ENCODE results near the gene ZDHHC6.

ZDHHC6 gene

GRCh38 chr10:112461029-112461887 lies 14.5 kb upstream of the ZDHHC6 start:
- peaks cover 26% of the 10 kb centered on the region for H3K36me3 Mint-ChIP-seq
- H3K9me3 Mint-ChIP-seq: no peaks in the 10 kb centered on the region
- DNase-seq: no peak
- H3K27ac Mint-ChIP-seq: peak overlapping the region; percentile 3
- no peak overlapping the region for H3K4me3 Mint-ChIP-seq
- H3K27me3 Mint-ChIP-seq: no peaks in the 10 kb centered on the region
- H3K4me1 Mint-ChIP-seq: no peaks in the 10 kb centered on the region
- CTCF ChIA-PET: interaction anchor here (3.8 kb wide), 1 partner anchor 10 kb away, joined by 18 read pairs; no protein-coding TSS in a partner anchor

GRCh38 chr10:112460366-112460765 lies 13.7 kb upstream of the ZDHHC6 start:
- H3K9me3 Mint-ChIP-seq: no peaks in the 10 kb centered on the region
- H3K27me3 Mint-ChIP-seq: no peaks in the 10 kb centered on the region
- peaks cover 20% of the 10 kb centered on the region for H3K36me3 Mint-ChIP-seq
- DNase-seq: no peak
- peaks cover 3% of the 10 kb centered on the region for H3K4me1 Mint-ChIP-seq
- no peak overlapping the region for H3K27ac Mint-ChIP-seq
- CTCF ChIA-PET: interaction anchor here (3.8 kb wide), 1 partner anchor 11 kb away, joined by 18 read pairs; no protein-coding TSS in a partner anchor
- H3K4me3 Mint-ChIP-seq: no peak overlapping the region

- CTCF ChIA-PET: interaction anchor here (0.7 to 1.2 kb wide), 4 partner anchors 8 to 15 kb away, joined by 3 to 5 read pairs (median 4); no protein-coding TSS in a partner anchor
- H3K9me3 Mint-ChIP-seq: no peaks in the 10 kb centered on the region
- no peaks in the 10 kb centered on the region for H3K36me3 Mint-ChIP-seq
- H3K27ac Mint-ChIP-seq: no peak overlapping the region
- peaks cover 3% of the 10 kb centered on the region for H3K4me1 Mint-ChIP-seq
- H3K4me3 Mint-ChIP-seq: no peak overlapping the region
- DNase-seq: no peak
- H3K27me3 Mint-ChIP-seq: no peaks in the 10 kb centered on the region
These were observed 9.8 kb upstream of the ZDHHC6 start for GRCh38 chr10:112456533-112456932.

- peaks cover 5% of the 10 kb centered on the region for H3K36me3 Mint-ChIP-seq
- H3K4me1 Mint-ChIP-seq: peaks cover 3% of the 10 kb centered on the region
- no peak overlapping the region for H3K27ac Mint-ChIP-seq
- H3K27me3 Mint-ChIP-seq: no peaks in the 10 kb centered on the region
- no peak for DNase-seq
- no peaks in the 10 kb centered on the region for H3K9me3 Mint-ChIP-seq
- CTCF ChIA-PET: interaction anchor here (0.7 to 1.0 kb wide), 2 partner anchors 20 to 34 kb away, joined by 3 read pairs; no protein-coding TSS in a partner anchor
- H3K4me3 Mint-ChIP-seq: no peak overlapping the region
These were observed 8.4 kb upstream of the ZDHHC6 start for GRCh38 chr10:112454910-112455779.

GRCh38 chr10:112448888-112449287 lies 2.2 kb upstream of the ZDHHC6 start:
- Mint-ChIP-seq H3K4me1 (peaks cover 35% of the 10 kb centered on the region), H3K9me3 (no peaks in the 10 kb centered on the region), H3K4me3 (peak overlapping the region; percentile 12), H3K27me3 (no peaks in the 10 kb centered on the region), H3K27ac (no peak overlapping the region), H3K36me3 (peaks cover 23% of the 10 kb centered on the region)
- no peak for DNase-seq
- CTCF ChIA-PET: interaction anchor here (1.3 to 1.7 kb wide), 2 partner anchors 8 to 23 kb away, joined by 3 to 4 read pairs; no protein-coding TSS in a partner anchor

- H3K9me3 Mint-ChIP-seq: no peaks in the 10 kb centered on the region
- peaks cover 41% of the 10 kb centered on the region for H3K4me1 Mint-ChIP-seq
- H3K27ac Mint-ChIP-seq: peak overlapping the region; percentile 91
- no peaks in the 10 kb centered on the region for H3K27me3 Mint-ChIP-seq
- peak overlapping the region; percentile 85 for H3K4me3 Mint-ChIP-seq
- DNase-seq: no peak
- CTCF ChIA-PET: interaction anchor here (1.7 kb wide), 1 partner anchor 9 kb away, joined by 4 read pairs; no protein-coding TSS in a partner anchor
- peaks cover 29% of the 10 kb centered on the region for H3K36me3 Mint-ChIP-seq
These were observed 860 bp upstream of the ZDHHC6 start for GRCh38 chr10:112447620-112447928.

- Mint-ChIP-seq H3K27ac (peak overlapping the region; percentile 91), H3K36me3 (peaks cover 35% of the 10 kb centered on the region), H3K9me3 (no peaks in the 10 kb centered on the region), H3K4me1 (peaks cover 47% of the 10 kb centered on the region), H3K27me3 (no peaks in the 10 kb centered on the region), H3K4me3 (peak overlapping the region; percentile 85)
- CTCF ChIA-PET: interaction anchor here (0.7 to 1.1 kb wide), 2 partner anchors 18 to 26 kb away, joined by 3 read pairs; no protein-coding TSS in a partner anchor
- peak; percentile 25 for DNase-seq
These were observed 459 bp downstream of the ZDHHC6 start for GRCh38 chr10:112446055-112446854.

GRCh38 chr10:112442063-112442462 lies 4.7 kb downstream of the ZDHHC6 start:
- CTCF ChIA-PET: interaction anchor here (0.6 kb wide), 1 partner anchor 15 kb away, joined by 3 read pairs; no protein-coding TSS in a partner anchor
- no peak overlapping the region for H3K27ac Mint-ChIP-seq
- H3K4me1 Mint-ChIP-seq: peaks cover 33% of the 10 kb centered on the region
- no peaks in the 10 kb centered on the region for H3K27me3 Mint-ChIP-seq
- H3K4me3 Mint-ChIP-seq: no peak overlapping the region
- DNase-seq: no peak
- H3K9me3 Mint-ChIP-seq: no peaks in the 10 kb centered on the region
- peaks cover 48% of the 10 kb centered on the region for H3K36me3 Mint-ChIP-seq

- H3K9me3 Mint-ChIP-seq: no peaks in the 10 kb centered on the region
- H3K36me3 Mint-ChIP-seq: peaks cover 48% of the 10 kb centered on the region
- H3K27me3 Mint-ChIP-seq: no peaks in the 10 kb centered on the region
- peaks cover 33% of the 10 kb centered on the region for H3K4me1 Mint-ChIP-seq
- CTCF ChIA-PET: no interaction called here
- no peak overlapping the region for H3K27ac Mint-ChIP-seq
- no peak overlapping the region for H3K4me3 Mint-ChIP-seq
- DNase-seq: no peak
These were observed 5.2 kb downstream of the ZDHHC6 start for GRCh38 chr10:112441520-112441919.

GRCh38 chr10:112438356-112438755 lies 8.4 kb downstream of the ZDHHC6 start:
- H3K4me1 Mint-ChIP-seq: peaks cover 9% of the 10 kb centered on the region
- H3K9me3 Mint-ChIP-seq: no peaks in the 10 kb centered on the region
- no peaks in the 10 kb centered on the region for H3K27me3 Mint-ChIP-seq
- CTCF ChIA-PET: no interaction called here
- no peak overlapping the region for H3K27ac Mint-ChIP-seq
- peaks cover 35% of the 10 kb centered on the region for H3K36me3 Mint-ChIP-seq
- no peak overlapping the region for H3K4me3 Mint-ChIP-seq
- no peak for DNase-seq

- CTCF ChIA-PET: interaction anchor here (0.7 to 4.0 kb wide), 21 partner anchors 10 to 319 kb away, joined by 3 to 19 read pairs (median 4); no protein-coding TSS in a partner anchor
- Mint-ChIP-seq H3K27ac (no peak overlapping the region), H3K4me1 (no peaks in the 10 kb centered on the region), H3K9me3 (no peaks in the 10 kb centered on the region), H3K36me3 (peaks cover 26% of the 10 kb centered on the region), H3K27me3 (no peaks in the 10 kb centered on the region), H3K4me3 (no peak overlapping the region)
- no peak for DNase-seq
These were observed 11.6 kb downstream of the ZDHHC6 start for GRCh38 chr10:112434988-112435619.

- Mint-ChIP-seq H3K4me3 (no peak overlapping the region), H3K36me3 (peaks cover 28% of the 10 kb centered on the region), H3K4me1 (no peaks in the 10 kb centered on the region), H3K9me3 (no peaks in the 10 kb centered on the region), H3K27me3 (no peaks in the 10 kb centered on the region), H3K27ac (no peak overlapping the region)
- DNase-seq: no peak
- CTCF ChIA-PET: interaction anchor here (1.1 to 2.0 kb wide), 2 partner anchors 38 to 296 kb away, joined by 4 to 6 read pairs; no protein-coding TSS in a partner anchor
These were observed 13.6 kb downstream of the ZDHHC6 start for GRCh38 chr10:112433136-112433535.

GRCh38 chr10:112429654-112430230 lies 17.0 kb downstream of the ZDHHC6 start:
- Mint-ChIP-seq H3K27me3 (no peaks in the 10 kb centered on the region), H3K4me3 (no peak overlapping the region), H3K27ac (no peak overlapping the region), H3K36me3 (peaks cover 40% of the 10 kb centered on the region), H3K4me1 (no peaks in the 10 kb centered on the region), H3K9me3 (no peaks in the 10 kb centered on the region)
- no peak for DNase-seq
- CTCF ChIA-PET: no interaction called here
